GM21390 (cell line): ENCODE results near the gene DOK4.

Experiments used
- ATAC-seq: cut with Tn5 transposase; IDR thresholded peaks from one replicate; pipeline ENCODE4 v1.9.1; 2021; ENCODE audit not compliant: unreplicated experiment

The DOK4 gene

GRCh38 chr16:57478396-57479204 lies 7.7 kb downstream of the DOK4 start:
- no peak for ATAC-seq

- ATAC-seq = no peak
These were observed 8.6 kb downstream of the DOK4 start for GRCh38 chr16:57477531-57478202.

- no peak for ATAC-seq
These were observed 9.5 kb downstream of the DOK4 start for GRCh38 chr16:57476546-57477410.

GRCh38 chr16:57475711-57476339 lies 10.5 kb downstream of the DOK4 start:
- ATAC-seq = peak; percentile 96

GRCh38 chr16:57474671-57475661 lies 11.3 kb downstream of the DOK4 start:
- ATAC-seq = no peak

GRCh38 chr16:57473906-57474305 lies 12.4 kb downstream of the DOK4 start:
- ATAC-seq = no peak

GRCh38 chr16:57473176-57473840 lies 13.0 kb downstream of the DOK4 start:
- no peak for ATAC-seq

GRCh38 chr16:57472665-57473060 lies 13.6 kb downstream of the DOK4 start:
- ATAC-seq = no peak

- ATAC-seq = no peak
These were observed 14.2 kb downstream of the DOK4 start for GRCh38 chr16:57471852-57472664.

- ATAC-seq = no peak
These were observed 15.1 kb downstream of the DOK4 start for GRCh38 chr16:57471209-57471608.

- no peak for ATAC-seq
These were observed 15.6 kb downstream of the DOK4 start for GRCh38 chr16:57470711-57471110.

- ATAC-seq = no peak
These were observed 16.3 kb downstream of the DOK4 start for GRCh38 chr16:57469917-57470470.

- no peak for ATAC-seq
These were observed 17.2 kb downstream of the DOK4 start for GRCh38 chr16:57469046-57469445.

GRCh38 chr16:57468346-57468745 lies 17.9 kb downstream of the DOK4 start:
- no peak for ATAC-seq

- no peak for ATAC-seq
These were observed 21.8 kb downstream of the DOK4 start for GRCh38 chr16:57464523-57464922.

GRCh38 chr16:57462978-57463362 lies 23.3 kb downstream of the DOK4 start:
- no peak for ATAC-seq

- peak; percentile 94 for ATAC-seq
These were observed 23.9 kb downstream of the DOK4 start, which contains the start of gene POLR2C for GRCh38 chr16:57462209-57462977. POLR2C (plus strand) TSS chr16:57462679; CDS start chr16:57462725, 46 bp downstream.
